Stimulated activated naive B cell treated with anti-CD40 and anti-IgM and Interleukin-4, amounts not matched to agents 10 μg/mL and 1 μg/mL and 100 μg/mL, for 72 hours (primary cell): Measurements from ENCODE around the gene TTYH3.
"Not testable (repeated sequence)": the region's sequence is repeated elsewhere in the genome, so short reads cannot be mapped to it uniquely, and the experiment has no call there.

Source experiments
- ATAC-seq, 2 donors: fragments of 150-1000 bp; cut with Tn5 transposase; replicated peaks; 2 replicates each; pipeline ENCODE4 v1.10.0; 2021; ENCODE audit warnings: moderate library complexity in 1 of 2
- DNase-seq: peaks from one replicate; pipeline ENCODE4 v3.0.0; 2021
- H3K27ac Mint-ChIP-seq: one replicate; pipeline ENCODE4 v1.8.0; 2022; ENCODE audit warnings: mild to moderate bottlenecking, mixed read lengths
- H3K27me3 Mint-ChIP-seq, 2 donors: one replicate each; pipeline ENCODE4 v1.8.0; 2022; ENCODE audit warnings: mixed read lengths in 2 of 2
- H3K36me3 Mint-ChIP-seq, 2 donors: one replicate each; pipeline ENCODE4 v1.8.0; 2022; ENCODE audit warnings: mixed read lengths in 2 of 2, mild to moderate bottlenecking in 1 of 2
- H3K4me1 Mint-ChIP-seq, 2 donors: one replicate each; pipeline ENCODE4 v1.8.0; 2022; ENCODE audit warnings: mixed read lengths in 2 of 2, mild to moderate bottlenecking in 1 of 2
- H3K4me3 Mint-ChIP-seq, 2 donors: one replicate each; pipeline ENCODE4 v1.8.0; 2022; ENCODE audit warnings: mild to moderate bottlenecking in 2 of 2, mixed read lengths in 2 of 2, moderate library complexity in 1 of 2
- H3K9me3 Mint-ChIP-seq, 2 donors: one replicate each; pipeline ENCODE4 v1.8.0; 2022; ENCODE audit warnings: mixed read lengths in 2 of 2, mild to moderate bottlenecking in 1 of 2

The TTYH3 gene

DNA sequence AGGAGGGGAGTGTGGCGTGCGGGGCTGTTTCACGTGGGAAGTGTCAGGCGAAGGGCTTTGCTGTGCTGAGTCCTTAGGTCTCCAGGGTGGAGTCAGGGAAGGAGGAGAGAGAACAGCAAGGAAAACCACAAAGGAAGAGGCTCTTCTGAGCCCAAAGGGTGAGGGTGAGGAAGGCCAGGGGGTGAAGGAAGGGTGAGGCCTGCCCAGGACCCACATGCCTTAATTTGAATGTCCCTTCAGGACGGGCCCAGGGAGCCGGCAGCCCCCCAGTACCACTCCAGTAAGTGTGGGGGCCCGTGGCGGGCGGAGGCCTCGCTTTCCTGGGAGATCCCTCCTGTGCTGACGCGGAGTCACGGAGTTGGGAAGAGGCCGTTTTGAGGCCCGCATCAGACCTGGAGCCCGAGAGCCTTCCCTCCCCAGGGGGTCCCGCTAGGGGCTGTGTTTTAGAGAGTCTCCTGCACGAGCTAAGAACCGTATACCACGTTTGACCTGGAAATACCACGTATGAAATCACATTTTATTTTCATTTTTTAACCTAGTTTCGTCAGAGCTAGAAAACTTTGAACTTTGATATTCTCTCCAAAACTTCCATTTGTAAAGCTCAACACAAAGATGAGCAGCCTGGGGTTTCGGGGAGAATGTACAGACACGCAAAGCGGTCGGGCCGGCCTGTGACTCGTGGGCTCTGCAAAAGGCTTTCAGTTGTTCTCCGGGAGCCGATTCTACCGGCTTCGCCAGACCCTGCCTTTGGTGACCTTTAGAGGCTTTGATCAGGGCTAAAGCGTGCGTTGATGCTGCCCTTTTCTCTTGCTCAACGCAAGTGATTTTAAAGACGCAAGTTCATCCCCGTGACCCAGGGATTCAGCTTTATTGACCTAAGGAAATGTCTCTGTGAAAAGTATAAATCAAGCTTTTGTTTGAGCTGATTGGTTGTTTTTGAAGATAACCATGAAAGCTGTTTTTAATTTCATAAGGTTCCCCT, 23.6 kb upstream of the TTYH3 start:
- ATAC-seq (peak; percentile 67 to 68), DNase-seq (no peak)
- Mint-ChIP-seq H3K4me1 (peaks cover 14 to 36% of the 10 kb centered on the region in 2 donors), H3K9me3 (no peaks in the 10 kb centered on the region), H3K27ac (peak overlapping the region; percentile 87), H3K27me3 (no peaks in the 10 kb centered on the region), H3K36me3 (peaks cover 0 to under 1% of the 10 kb centered on the region in 2 donors), H3K4me3 (peak overlapping the region; percentile 61 to 83)

DNA sequence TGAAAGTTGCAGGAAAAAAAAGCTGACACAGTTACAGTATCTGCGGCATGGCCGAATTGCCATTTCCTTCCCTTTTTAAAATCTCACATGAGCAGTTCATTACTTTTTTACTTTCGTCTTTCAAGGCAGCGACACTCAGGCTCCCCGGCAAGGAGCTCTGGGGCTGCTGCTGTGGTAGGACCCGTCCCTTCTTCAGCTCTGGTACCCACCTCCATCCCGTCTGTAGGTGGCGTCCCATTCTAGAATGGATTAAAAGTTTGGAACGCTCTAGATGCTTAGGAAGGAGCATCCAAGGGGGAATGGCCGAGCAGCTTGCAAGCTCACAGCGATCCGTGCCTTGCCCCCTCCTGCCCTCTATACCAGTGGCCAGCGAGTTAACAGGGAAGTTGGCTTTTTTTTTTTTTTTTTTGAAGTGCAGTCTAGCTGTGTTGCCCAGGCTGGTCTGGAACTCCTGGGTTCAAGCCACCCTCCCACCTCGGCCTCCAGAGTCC, 22.8 kb upstream of the TTYH3 start:
- peak; percentile 53 for DNase-seq
- ATAC-seq, result peak; percentile 91 to 92
- H3K27me3 Mint-ChIP-seq, result no peaks in the 10 kb centered on the region
- H3K27ac Mint-ChIP-seq, result peak overlapping the region; percentile 87
- peaks cover 20 to 41% of the 10 kb centered on the region in 2 donors for H3K4me1 Mint-ChIP-seq
- H3K36me3 Mint-ChIP-seq, result no peaks in the 10 kb centered on the region
- peak overlapping the region; percentile 81 to 83 for H3K4me3 Mint-ChIP-seq
- H3K9me3 Mint-ChIP-seq, result no peaks in the 10 kb centered on the region

DNA sequence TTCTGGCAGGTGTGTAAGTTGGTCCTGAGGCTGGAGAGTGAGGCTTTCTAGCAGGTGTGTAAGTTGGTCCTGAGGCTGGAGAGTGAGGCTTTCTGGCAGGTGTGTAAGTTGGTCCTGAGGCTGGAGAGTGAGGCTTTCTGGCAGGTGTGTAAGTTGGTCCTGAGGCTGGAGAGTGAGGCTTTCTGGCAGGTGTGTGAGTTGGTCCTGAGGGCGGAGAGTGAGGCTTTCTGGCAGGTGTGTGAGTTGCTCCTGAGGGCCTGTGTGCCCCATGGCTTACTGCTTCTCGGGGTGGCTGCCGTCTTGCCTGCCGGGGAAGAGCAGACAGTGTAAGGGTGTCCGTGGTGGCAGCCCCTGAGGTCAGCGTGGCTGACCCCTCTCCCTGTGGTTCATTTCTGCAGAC, 22.1 kb upstream of the TTYH3 start:
- DNase-seq, H3K27me3 Mint-ChIP-seq, H3K9me3 Mint-ChIP-seq, H3K36me3 Mint-ChIP-seq, ATAC-seq: not testable (repeated sequence)
- Mint-ChIP-seq H3K27ac (peak overlapping the region; percentile 87), H3K4me3 (peak overlapping the region in 1 of 2 donors; percentile 83), H3K4me1 (peaks cover 23 to 41% of the 10 kb centered on the region in 2 donors)

DNA sequence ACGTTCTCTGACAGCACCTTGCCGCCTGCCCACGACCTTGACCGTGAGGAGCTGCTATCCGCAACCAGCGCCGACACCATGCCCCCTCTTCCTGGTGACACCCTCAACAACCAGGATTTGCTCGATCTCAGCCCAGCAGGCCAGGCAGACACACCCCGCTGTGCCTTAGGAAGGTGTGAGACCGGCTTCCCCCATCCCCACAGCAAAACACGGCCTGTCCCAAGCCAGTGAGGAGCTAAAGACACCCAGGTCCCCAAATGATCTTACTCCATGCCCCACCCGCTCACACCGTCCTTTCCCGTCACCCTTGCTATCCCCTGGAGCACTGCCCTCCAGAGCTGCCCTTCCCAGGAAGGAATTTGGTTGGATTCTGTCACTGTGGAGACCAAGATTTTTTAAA, 21.3 kb upstream of the TTYH3 start:
- no peaks in the 10 kb centered on the region for H3K27me3 Mint-ChIP-seq
- peak overlapping the region; percentile 38 for H3K27ac Mint-ChIP-seq
- no peaks in the 10 kb centered on the region for H3K36me3 Mint-ChIP-seq
- DNase-seq, result no peak
- H3K9me3 Mint-ChIP-seq, result no peaks in the 10 kb centered on the region
- H3K4me3 Mint-ChIP-seq, result no peak overlapping the region
- ATAC-seq, result no peak
- H3K4me1 Mint-ChIP-seq, result peaks cover 23 to 45% of the 10 kb centered on the region in 2 donors

DNA sequence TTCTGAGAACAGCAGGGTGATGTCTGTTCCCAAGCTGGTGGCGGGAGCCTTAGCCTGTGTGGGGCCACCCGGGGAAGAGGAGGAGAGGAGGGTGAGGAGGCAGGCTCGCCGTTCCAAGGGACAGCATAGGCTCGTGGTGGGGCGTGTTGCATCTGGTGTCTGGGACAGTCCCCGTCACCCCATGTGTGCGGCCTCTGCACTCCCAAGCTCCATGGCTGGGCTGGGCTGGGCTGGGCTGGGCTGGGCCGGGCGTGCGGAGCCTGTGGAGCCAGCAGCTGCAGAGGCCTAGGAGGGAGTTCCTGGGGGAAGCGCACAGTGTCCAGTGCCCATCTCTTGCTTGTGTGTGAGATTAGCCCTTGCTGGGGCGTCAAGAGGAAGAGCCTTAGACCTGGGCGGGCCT, 20.9 kb upstream of the TTYH3 start:
- no peak overlapping the region for H3K4me3 Mint-ChIP-seq
- ATAC-seq (no peak), DNase-seq (no peak)
- H3K36me3 Mint-ChIP-seq, result no peaks in the 10 kb centered on the region
- H3K4me1 Mint-ChIP-seq, result peaks cover 23 to 45% of the 10 kb centered on the region in 2 donors
- H3K9me3 Mint-ChIP-seq, result no peaks in the 10 kb centered on the region
- peak overlapping the region; percentile 38 for H3K27ac Mint-ChIP-seq
- no peaks in the 10 kb centered on the region for H3K27me3 Mint-ChIP-seq

DNA sequence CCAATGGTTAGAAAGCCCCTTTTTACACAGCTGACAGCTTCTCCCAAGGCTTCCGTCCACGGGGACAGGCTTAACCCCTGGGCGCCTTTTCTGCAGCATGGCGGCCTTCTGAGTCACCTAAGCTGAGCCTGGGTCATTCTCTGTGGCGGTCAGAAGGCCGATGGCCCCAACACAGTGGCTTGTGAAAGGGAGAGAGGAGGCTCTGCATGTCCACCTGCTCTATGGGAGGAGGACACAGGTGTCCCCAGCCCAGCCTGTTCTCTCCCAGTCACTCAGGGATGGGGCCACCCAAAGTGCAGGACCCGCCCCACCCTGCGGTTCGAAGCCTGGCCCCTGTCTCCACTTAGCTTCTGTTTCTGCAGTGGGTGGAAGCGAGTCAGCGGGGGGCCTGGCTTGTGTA, 20.4 kb upstream of the TTYH3 start:
- ATAC-seq (no peak), DNase-seq (no peak)
- Mint-ChIP-seq H3K27ac (no peak overlapping the region), H3K9me3 (no peaks in the 10 kb centered on the region), H3K4me3 (no peak overlapping the region), H3K36me3 (no peaks in the 10 kb centered on the region), H3K27me3 (no peaks in the 10 kb centered on the region), H3K4me1 (peaks cover 23 to 45% of the 10 kb centered on the region in 2 donors)

DNA sequence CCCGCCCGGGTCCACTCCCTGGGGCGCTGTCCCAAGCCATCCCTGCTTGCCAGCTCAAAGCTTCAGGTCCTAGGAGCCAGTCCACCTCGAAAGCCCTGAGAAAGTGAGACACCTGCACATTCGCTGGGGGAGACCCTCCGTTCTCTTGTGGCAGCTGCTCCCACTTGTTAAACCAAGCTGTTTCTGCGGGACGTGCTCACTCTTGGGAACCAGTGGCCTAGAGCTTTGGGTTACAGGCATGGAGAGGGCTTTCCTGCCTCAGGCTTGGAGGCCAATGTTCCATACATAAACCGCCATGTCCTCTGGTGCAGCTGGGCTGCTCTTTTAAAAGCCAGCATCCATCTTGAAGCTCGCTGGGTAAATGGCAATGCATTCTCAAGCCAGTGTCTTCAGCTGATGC, 19.9 kb upstream of the TTYH3 start:
- no peaks in the 10 kb centered on the region for H3K9me3 Mint-ChIP-seq
- DNase-seq (no peak), ATAC-seq (no peak)
- no peaks in the 10 kb centered on the region for H3K27me3 Mint-ChIP-seq
- H3K4me3 Mint-ChIP-seq, result no peak overlapping the region
- H3K4me1 Mint-ChIP-seq, result peaks cover 23 to 45% of the 10 kb centered on the region in 2 donors
- H3K36me3 Mint-ChIP-seq, result no peaks in the 10 kb centered on the region
- H3K27ac Mint-ChIP-seq, result no peak overlapping the region

DNA sequence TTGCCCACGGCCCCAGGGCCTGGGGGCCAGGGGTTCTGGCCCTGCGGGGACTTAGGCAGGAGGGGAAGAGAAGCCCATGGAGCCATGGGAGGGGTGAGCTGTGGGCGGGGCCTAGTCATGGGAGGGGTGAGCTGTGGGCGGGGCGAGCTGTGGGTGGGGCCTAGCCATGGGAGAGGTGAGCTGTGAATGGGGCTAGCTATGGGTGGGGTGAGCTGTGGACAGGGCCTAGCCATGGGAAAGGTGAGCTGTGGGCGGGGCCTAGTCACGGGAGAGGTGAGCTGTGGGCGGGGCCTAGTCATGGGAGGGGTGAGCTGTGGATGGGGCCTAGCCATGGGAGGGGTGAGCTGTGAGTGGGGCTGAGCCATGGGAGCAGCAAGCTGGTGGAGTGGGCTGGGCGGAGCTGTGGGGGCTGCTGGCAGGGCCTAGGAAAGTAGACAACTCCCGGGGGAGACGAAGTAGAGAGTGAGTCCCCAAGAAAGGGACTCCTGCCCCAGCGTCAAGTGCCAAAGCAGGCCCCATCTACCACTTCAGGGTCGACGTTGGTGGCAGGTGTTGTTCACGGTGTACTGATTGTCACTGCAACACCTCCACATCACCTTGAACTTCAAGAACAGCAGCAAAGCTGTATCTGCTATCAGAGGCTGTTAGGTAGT, 19.2 kb upstream of the TTYH3 start:
- Mint-ChIP-seq H3K9me3 (no peaks in the 10 kb centered on the region), H3K36me3 (no peaks in the 10 kb centered on the region), H3K4me1 (peaks cover 24 to 43% of the 10 kb centered on the region in 2 donors), H3K27ac (no peak overlapping the region), H3K4me3 (no peak overlapping the region), H3K27me3 (no peaks in the 10 kb centered on the region)
- DNase-seq, result no peak
- ATAC-seq, result no peak

DNA sequence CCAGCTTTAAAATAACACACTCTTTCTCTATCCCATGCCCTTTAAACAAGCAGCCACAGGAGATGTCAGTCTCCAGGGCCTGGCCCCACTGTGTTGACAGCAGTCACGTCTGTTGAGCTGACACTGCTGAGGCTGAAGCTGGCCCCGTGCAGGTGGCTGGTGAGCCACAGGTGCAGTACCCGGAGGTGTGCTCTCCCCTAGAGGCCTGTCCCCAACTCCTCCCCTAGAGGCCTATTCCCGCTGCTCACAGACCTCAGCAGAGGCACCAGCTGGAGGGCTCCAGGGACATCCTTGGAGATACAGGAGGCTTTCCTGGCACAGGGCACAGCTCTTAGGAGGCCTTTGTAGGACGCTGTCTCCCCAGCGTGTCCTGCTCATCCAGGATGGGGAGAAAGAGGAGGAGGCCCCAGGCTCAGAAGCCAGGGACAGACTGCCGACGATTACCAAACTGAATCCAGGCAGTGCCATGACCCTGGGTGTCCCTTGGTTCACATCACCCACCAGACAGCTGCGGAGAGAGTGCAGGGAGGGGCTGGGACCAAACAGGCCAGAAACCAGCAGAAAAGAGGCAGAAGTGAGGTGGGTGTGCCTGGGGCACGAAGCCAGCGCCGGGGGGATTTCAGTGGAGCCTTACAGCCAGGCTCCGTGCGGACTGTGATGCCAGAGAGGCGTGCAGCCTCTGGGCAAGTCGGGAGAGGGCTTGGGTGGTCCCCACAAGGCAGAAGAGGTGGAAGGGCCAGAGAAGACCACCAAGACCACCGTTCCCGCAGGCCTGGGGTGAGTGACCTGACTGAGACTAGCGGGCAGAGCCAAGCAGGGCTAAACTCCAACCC, 18.5 kb upstream of the TTYH3 start:
- no peak overlapping the region for H3K4me3 Mint-ChIP-seq
- H3K27ac Mint-ChIP-seq, result peak overlapping the region; percentile 75
- H3K36me3 Mint-ChIP-seq, result no peaks in the 10 kb centered on the region
- no peaks in the 10 kb centered on the region for H3K9me3 Mint-ChIP-seq
- DNase-seq (no peak), ATAC-seq (no peak)
- H3K4me1 Mint-ChIP-seq, result peaks cover 21 to 36% of the 10 kb centered on the region in 2 donors
- H3K27me3 Mint-ChIP-seq, result no peaks in the 10 kb centered on the region

DNA sequence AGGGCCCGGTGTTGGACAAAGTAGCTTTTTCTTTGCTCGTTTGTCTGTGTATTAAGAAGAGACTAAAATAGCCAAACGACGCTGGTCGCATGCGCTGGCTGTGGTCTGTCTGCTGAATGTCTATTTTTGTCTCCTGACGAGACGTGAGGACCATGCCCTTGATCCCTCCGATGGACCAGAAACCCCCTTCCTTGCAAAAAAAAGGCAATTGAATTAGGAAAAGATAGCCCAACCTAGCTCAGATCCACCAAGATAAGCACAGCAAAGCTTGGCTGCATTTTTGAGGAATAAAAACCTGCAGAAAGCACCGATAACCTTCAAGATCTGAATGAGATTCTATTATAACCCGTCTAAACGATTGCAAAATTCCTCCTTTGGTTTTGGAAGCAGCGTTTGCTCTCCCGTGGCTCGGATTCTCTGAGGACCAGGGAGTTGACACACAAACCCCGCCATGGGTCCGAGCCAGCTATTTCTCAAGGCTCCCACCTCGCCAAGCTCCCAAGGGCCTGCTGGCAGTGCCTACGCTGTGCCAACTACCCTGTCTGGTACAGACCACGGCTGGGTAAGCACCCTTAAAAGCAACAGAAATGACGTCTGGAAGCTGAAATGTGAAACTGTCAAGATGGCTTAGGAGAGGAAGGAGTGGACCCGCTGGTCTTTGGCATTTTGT, 17.7 kb upstream of the TTYH3 start:
- H3K4me1 Mint-ChIP-seq, result peaks cover 18 to 28% of the 10 kb centered on the region in 2 donors
- H3K27me3 Mint-ChIP-seq, result no peaks in the 10 kb centered on the region
- H3K9me3 Mint-ChIP-seq, result no peaks in the 10 kb centered on the region
- H3K27ac Mint-ChIP-seq, result no peak overlapping the region
- no peaks in the 10 kb centered on the region for H3K36me3 Mint-ChIP-seq
- no peak overlapping the region for H3K4me3 Mint-ChIP-seq
- DNase-seq (no peak), ATAC-seq (peak; percentile 25 to 63)

DNA sequence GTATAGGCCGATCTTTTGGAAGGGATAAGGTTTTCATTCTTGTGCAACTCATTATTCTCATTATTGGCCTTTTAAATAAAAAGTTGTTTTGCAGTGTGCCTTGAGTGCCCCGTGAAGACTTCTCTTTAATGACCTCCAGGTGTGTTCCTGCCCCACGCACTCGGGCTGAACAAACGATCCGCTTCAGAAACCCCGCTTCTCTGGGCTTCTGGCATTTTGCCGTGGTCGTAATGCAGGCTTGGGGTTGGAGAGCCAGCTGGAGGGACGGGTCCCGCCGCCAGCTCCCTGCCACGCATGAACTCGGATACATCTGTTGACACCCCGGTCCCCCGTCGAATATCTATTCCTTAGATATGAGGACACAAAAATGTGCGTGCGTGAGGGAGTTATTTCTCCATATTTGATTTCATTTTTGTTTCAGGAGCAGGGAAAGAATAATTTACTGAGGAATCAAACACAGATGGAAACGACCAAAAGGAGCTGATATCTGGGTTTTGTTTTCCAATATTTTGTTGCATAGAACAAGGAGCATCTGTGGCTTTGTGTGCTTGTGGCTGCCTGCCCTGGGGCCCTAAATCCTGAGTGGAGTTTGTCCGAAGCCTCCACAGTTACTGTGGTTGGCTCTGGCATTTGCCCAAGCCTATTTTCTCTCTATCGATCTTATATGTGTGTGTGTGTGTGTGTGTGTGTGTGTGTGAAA, 17.0 kb upstream of the TTYH3 start:
- peaks cover 14 to 22% of the 10 kb centered on the region in 2 donors for H3K4me1 Mint-ChIP-seq
- H3K27ac Mint-ChIP-seq, result no peak overlapping the region
- DNase-seq (no peak), ATAC-seq (no peak)
- H3K27me3 Mint-ChIP-seq, result no peaks in the 10 kb centered on the region
- no peak overlapping the region for H3K4me3 Mint-ChIP-seq
- no peaks in the 10 kb centered on the region for H3K36me3 Mint-ChIP-seq
- H3K9me3 Mint-ChIP-seq, result no peaks in the 10 kb centered on the region

DNA sequence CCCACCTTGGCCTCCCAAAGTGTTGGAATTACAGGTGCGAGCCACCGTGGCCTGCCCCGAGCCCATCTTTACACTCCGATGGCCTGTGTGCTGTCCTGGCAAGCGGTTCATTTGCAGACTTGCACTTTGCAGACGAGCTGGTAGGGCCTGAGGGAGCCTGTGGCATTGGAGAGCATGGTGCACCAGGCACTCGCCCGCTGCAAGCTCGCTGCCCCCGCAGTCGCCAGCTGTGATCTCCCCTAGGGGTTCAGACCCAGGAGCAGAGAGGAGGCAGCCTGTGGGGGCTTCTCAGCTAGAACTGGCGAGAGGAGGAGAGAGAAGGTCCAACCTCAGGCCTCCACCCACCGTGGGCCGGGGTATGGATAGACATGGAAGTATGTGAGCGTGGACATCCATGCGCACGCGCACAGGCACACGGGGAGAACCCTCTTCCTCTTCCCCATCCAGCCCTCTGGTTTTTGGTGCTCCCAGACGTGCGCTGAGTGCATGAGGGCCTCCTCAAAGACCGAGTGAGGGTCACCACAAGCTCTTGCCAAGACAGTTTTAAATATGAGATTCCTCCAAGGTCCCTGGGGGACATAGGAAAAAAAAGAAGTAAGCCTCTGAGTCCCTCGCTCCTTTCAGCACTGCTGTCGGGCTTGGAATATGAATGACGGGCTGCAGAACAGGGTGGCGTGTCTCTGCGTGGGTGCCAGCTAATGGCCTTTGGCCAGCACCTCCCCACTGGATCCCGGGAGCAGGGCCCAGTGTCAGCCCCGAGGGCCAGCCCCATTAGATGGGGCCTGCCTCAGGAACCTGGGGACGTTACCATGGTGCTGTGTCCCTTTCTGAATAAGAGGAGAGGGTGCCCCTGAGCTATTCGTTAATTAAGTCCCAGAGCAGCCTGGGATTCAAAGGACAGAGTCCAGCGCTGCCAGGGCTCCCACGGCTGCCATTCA, 15.1 kb upstream of the TTYH3 start:
- no peaks in the 10 kb centered on the region for H3K9me3 Mint-ChIP-seq
- no peak overlapping the region for H3K27ac Mint-ChIP-seq
- H3K4me3 Mint-ChIP-seq, result no peak overlapping the region
- no peaks in the 10 kb centered on the region for H3K36me3 Mint-ChIP-seq
- ATAC-seq (no peak), DNase-seq (no peak)
- H3K27me3 Mint-ChIP-seq, result no peaks in the 10 kb centered on the region
- H3K4me1 Mint-ChIP-seq, result peaks cover 17% of the 10 kb centered on the region in 2 donors
